ENCODE data around the gene RAX.

RAX gene

DNA sequence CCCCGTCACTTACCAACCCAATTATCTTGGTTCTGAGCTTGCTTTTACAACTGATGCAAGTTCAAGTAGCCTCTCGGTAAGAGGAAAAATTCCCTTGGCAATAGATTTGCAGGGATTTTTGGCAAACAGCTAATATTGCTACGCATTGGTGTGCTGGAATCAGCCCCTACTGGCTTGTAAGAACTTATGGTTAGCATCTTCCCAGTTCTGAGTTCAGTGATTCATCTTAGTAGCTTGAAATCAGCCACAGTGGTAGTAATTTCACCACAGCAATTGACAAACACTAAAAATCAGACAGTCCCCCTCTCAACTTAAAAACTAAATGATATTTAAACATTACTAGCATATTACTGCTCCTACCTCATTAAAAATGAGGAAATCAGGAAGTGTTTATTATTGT, 5.9 kb upstream of the RAX start:
- Histone ChIP-seq H3K4me3 (ENCODE audit: low read length) (no peak overlapping the region), H3K9ac (ENCODE audit: low read length) (no peak overlapping the region), H2AFZ (ENCODE audit: low read depth, low read length) (no peak overlapping the region), H3K79me2 (ENCODE audit: low read length) (no peaks in the 10 kb centered on the region), H3K36me3 (replicated peaks; ENCODE audit: low read depth, low read length) (no peaks in the 10 kb centered on the region), H3K9me3 (ENCODE audit: insufficient read depth, low read length) (no peaks in the 10 kb centered on the region), H4K20me1 (ENCODE audit: insufficient read depth, low read length) (no peaks in the 10 kb centered on the region), H3K4me2 (ENCODE audit: low read length) (no peak overlapping the region; the same call in 1 of the 2 replicates), H3K27ac (ENCODE audit: low read length) (no peak overlapping the region), H3K27me3 (ENCODE audit: low read depth, low read length) (peaks cover 50% of the 10 kb centered on the region), H3K4me1 (ENCODE audit: low read length) (peaks cover 29% of the 10 kb centered on the region)
- TF ChIP-seq EZH2phosphoT487 (IDR thresholded peaks at IDR 0.05; ENCODE audit: low read depth) (no peak), CTCF (IDR thresholded peaks at IDR 0.05; ENCODE audit: low read depth, low read length) (no peak)

GRCh38 chr18:59278793-59279192, 5.5 kb upstream of the RAX start:
- Histone ChIP-seq H3K27ac (ENCODE audit: low read length) (no peak overlapping the region), H3K27me3 (ENCODE audit: low read depth, low read length) (peaks cover 50% of the 10 kb centered on the region), H3K9ac (ENCODE audit: low read length) (no peak overlapping the region), H3K36me3 (replicated peaks; ENCODE audit: low read depth, low read length) (no peaks in the 10 kb centered on the region), H3K9me3 (ENCODE audit: insufficient read depth, low read length) (no peaks in the 10 kb centered on the region), H2AFZ (ENCODE audit: low read depth, low read length) (no peak overlapping the region), H3K4me2 (ENCODE audit: low read length) (no peak overlapping the region; the same call in 1 of the 2 replicates), H3K4me1 (ENCODE audit: low read length) (peaks cover 29% of the 10 kb centered on the region), H3K79me2 (ENCODE audit: low read length) (no peaks in the 10 kb centered on the region), H4K20me1 (ENCODE audit: insufficient read depth, low read length) (no peaks in the 10 kb centered on the region), H3K4me3 (ENCODE audit: low read length) (no peak overlapping the region)
- no peak for TF ChIP-seq CTCF (IDR thresholded peaks at IDR 0.05; ENCODE audit: low read depth, low read length)
- no peak for TF ChIP-seq EZH2phosphoT487 (IDR thresholded peaks at IDR 0.05; ENCODE audit: low read depth)

DNA sequence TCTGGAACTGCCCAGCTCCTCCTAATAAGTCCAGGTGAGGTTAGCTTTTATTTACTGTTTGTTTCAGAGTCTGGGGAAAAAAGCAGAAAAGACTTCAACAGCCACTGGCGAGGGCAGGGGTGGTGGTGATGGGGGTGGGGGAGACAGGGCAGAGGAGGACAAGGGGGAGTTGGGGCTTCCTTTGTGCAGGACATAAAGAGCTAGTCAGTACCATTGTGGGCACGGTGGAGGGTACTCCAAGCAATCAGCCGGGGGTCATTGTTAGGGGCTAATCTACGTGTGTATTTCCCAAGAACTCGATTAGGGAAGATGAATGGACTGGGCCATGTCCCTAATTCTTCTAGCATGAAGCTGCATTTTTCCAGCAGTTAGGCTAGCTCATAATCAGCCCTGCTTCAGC, 2.8 kb upstream of the RAX start:
- Histone ChIP-seq H3K4me2 (ENCODE audit: low read length) (no peak overlapping the region), H3K9ac (ENCODE audit: low read length) (no peak overlapping the region), H4K20me1 (ENCODE audit: insufficient read depth, low read length) (no peaks in the 10 kb centered on the region), H3K36me3 (replicated peaks; ENCODE audit: low read depth, low read length) (no peaks in the 10 kb centered on the region), H2AFZ (ENCODE audit: low read depth, low read length) (no peak overlapping the region), H3K4me3 (ENCODE audit: low read length) (no peak overlapping the region), H3K9me3 (ENCODE audit: insufficient read depth, low read length) (no peaks in the 10 kb centered on the region), H3K4me1 (ENCODE audit: low read length) (peaks cover 17% of the 10 kb centered on the region), H3K79me2 (ENCODE audit: low read length) (no peaks in the 10 kb centered on the region), H3K27me3 (ENCODE audit: low read depth, low read length) (peaks cover 32% of the 10 kb centered on the region), H3K27ac (ENCODE audit: low read length) (no peak overlapping the region)
- TF ChIP-seq EZH2phosphoT487 (IDR thresholded peaks at IDR 0.05; ENCODE audit: low read depth) (no peak), CTCF (IDR thresholded peaks at IDR 0.05; ENCODE audit: low read depth, low read length) (no peak)

DNA sequence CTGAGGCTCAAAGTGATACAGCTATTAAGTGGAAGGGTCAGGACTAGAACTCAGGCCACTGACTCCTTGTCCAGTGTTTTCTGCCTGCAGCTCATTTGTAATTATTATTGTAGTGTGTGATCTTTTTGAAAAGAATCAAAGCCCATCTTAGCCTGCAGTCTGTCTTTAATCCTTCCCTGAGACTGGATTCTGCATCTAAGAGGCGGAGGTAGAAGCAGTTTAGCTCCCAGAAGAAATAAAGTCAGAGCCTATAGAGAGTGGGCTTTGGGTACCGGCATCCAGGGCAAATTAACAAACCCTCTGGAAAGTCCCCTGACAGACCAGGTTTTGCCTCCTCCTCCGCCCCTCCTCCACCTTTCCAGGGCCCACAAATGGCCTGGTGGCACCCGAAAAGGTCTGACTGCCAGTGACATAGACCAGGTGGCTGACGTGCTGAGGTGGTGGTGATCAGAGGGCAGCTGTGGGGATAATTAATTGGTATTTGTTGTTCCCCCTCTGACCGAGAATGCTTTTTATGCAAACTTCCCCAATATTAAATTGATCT, 2.2 kb upstream of the RAX start:
- no peaks in the 10 kb centered on the region for H3K36me3 ChIP-seq (replicated peaks; ENCODE audit: low read depth, low read length)
- H3K4me2 ChIP-seq (ENCODE audit: low read length): no peak overlapping the region
- no peak overlapping the region; the same call in 1 of the 2 replicates for H2AFZ ChIP-seq (ENCODE audit: low read depth, low read length)
- no peak overlapping the region for H3K27ac ChIP-seq (ENCODE audit: low read length)
- H3K9me3 ChIP-seq (ENCODE audit: insufficient read depth, low read length): no peaks in the 10 kb centered on the region
- H3K27me3 ChIP-seq (ENCODE audit: low read depth, low read length): peaks cover 32% of the 10 kb centered on the region
- TF ChIP-seq CTCF (IDR thresholded peaks at IDR 0.05; ENCODE audit: low read depth, low read length): no peak
- TF ChIP-seq EZH2phosphoT487 (IDR thresholded peaks at IDR 0.05; ENCODE audit: low read depth): no peak
- H4K20me1 ChIP-seq (ENCODE audit: insufficient read depth, low read length): no peaks in the 10 kb centered on the region
- peaks cover 17% of the 10 kb centered on the region for H3K4me1 ChIP-seq (ENCODE audit: low read length)
- no peaks in the 10 kb centered on the region for H3K79me2 ChIP-seq (ENCODE audit: low read length)
- H3K4me3 ChIP-seq (ENCODE audit: low read length): no peak overlapping the region
- no peak overlapping the region for H3K9ac ChIP-seq (ENCODE audit: low read length)
